MCF 10A (cell line): ENCODE results near the gene TIFAB. TPM values are rescaled to one million over a fixed set of nuclear protein-coding genes. Genes with fewer than 3 reads are reported as not detected.

Experiments
- BruUV-seq: library from RNA; stranded (reverse); fragments of 400-500 nt; replicated peaks from 2 replicates; lab custom pipeline; 2021; lab: Mats Ljungman, UMichigan
- CTCF ChIA-PET: fragments of 300-600 bp; sonication (Branson Sonifier 250); formaldehyde crosslinking; extraction: SDS; loops from one replicate; lab custom pipeline; 2021; ENCODE audit warnings: antibody characterized with exemption, inconsistent platforms; lab: Yijun Ruan, JAX
- POLR2A ChIA-PET: fragments of 300-600, 350-650 bp; sonication (Branson Sonifier 250); formaldehyde crosslinking; extraction: SDS; loops from one replicate; lab custom pipeline; 2020; ENCODE audit warnings: antibody characterized with exemption, inconsistent platforms; lab: Yijun Ruan, JAX
- DNase-seq: peaks from one replicate; pipeline ENCODE4 v3.0.0-alpha.2; 2018; ENCODE audit not compliant: unreplicated experiment
- H3K27ac Mint-ChIP-seq: one replicate; pipeline ENCODE4 v1.8.0; 2022; ENCODE audit warnings: mild to moderate bottlenecking, low read depth, mixed read lengths; ENCODE audit not compliant: unreplicated experiment
- H3K27me3 Mint-ChIP-seq: one replicate; pipeline ENCODE4 v1.8.0; 2022; ENCODE audit warnings: mixed read lengths; ENCODE audit not compliant: insufficient read depth, unreplicated experiment
- H3K36me3 Mint-ChIP-seq: one replicate; pipeline ENCODE4 v1.8.0; 2022; ENCODE audit warnings: mild to moderate bottlenecking, moderate library complexity, mixed read lengths; ENCODE audit not compliant: insufficient read depth, unreplicated experiment
- H3K4me1 Mint-ChIP-seq: one replicate; pipeline ENCODE4 v1.8.0; 2022; ENCODE audit warnings: mixed read lengths; ENCODE audit not compliant: insufficient read depth, unreplicated experiment
- H3K4me3 Mint-ChIP-seq: one replicate; pipeline ENCODE4 v1.8.0; 2022; ENCODE audit warnings: mild to moderate bottlenecking, moderate library complexity, mixed read lengths; ENCODE audit not compliant: unreplicated experiment
- H3K9me3 Mint-ChIP-seq: one replicate; pipeline ENCODE4 v1.8.0; 2022; ENCODE audit warnings: mixed read lengths; ENCODE audit not compliant: unreplicated experiment
- intact Hi-C: fragments of 100-400 bp; cut with micrococcal nuclease; formaldehyde crosslinking; loops from 2 replicates; pipeline ENCODE4 v1.14.1; 2022
- total RNA-seq: library from RNA; stranded (reverse); gene quantifications from 2 replicates; pipeline ENCODE4 v1.2.3, GENCODE V29; 2022
- TF ChIP-seq, protein P1 (sequence below): fragments of 200-600 bp; IDR thresholded peaks from one replicate; pipeline ENCODE4 v1.8.0; 2022; ENCODE audit warnings: antibody characterized with exemption, mild to moderate bottlenecking; ENCODE audit not compliant: unreplicated experiment

Gene TIFAB
- total RNA-seq, 1 experiment from 2014 or later: not detected

DNA sequence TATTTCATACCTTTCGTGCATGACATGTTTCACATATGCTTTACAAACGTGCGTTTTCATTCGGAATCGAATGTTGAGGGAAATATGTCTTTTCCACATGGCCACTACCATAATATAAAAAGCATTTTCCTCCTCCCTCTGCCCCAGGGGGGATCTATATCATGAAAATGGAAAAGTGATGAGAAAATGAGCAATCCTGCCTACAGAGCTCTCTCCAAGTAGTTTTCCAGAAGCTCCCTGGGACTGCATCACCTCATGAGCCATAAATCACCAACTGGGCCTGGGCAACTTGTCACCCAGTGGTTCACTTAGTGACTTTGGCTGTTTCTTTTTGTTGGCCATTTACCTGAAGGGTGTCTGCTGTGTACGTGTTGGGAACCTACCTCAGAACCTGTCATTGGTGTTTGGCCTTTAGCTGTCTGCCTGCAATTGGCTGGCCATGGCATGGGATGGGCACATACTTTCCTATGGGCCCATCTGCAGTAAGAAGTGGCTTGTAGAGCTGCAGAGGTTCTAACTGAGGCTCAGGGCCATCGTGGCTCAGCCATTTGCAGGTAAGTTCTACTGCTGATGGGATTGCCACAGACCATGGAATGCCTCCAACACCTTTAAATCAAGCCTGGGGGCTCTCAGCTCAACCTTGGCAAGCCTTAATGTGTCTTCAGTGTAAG lies 9.5 kb upstream of the TIFAB start:
- no peak overlapping the region for H3K27ac Mint-ChIP-seq
- TF ChIP-seq, protein P1, sequence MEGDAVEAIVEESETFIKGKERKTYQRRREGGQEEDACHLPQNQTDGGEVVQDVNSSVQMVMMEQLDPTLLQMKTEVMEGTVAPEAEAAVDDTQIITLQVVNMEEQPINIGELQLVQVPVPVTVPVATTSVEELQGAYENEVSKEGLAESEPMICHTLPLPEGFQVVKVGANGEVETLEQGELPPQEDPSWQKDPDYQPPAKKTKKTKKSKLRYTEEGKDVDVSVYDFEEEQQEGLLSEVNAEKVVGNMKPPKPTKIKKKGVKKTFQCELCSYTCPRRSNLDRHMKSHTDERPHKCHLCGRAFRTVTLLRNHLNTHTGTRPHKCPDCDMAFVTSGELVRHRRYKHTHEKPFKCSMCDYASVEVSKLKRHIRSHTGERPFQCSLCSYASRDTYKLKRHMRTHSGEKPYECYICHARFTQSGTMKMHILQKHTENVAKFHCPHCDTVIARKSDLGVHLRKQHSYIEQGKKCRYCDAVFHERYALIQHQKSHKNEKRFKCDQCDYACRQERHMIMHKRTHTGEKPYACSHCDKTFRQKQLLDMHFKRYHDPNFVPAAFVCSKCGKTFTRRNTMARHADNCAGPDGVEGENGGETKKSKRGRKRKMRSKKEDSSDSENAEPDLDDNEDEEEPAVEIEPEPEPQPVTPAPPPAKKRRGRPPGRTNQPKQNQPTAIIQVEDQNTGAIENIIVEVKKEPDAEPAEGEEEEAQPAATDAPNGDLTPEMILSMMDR: no peak
- no peak overlapping the region for H3K4me3 Mint-ChIP-seq
- ChIA-PET CTCF (interaction anchor here (0.5 to 29.6 kb wide), 32 partner anchors 9 to 750 kb away, joined by 3 to 2166 read pairs (median 4); partner anchors contain the start of genes DCANP1 and TIFAB), POLR2A (interaction anchor here (0.5 to 8.0 kb wide), 6 partner anchors 15 to 203 kb away, joined by 3 to 88 read pairs (median 3); partner anchors contain the start of gene DCANP1)
- H3K4me1 Mint-ChIP-seq: peaks cover 16% of the 10 kb centered on the region
- DNase-seq: no peak
- intact Hi-C loops: loop anchor here (1.0 kb wide), 3 partner anchors 90 to 369 kb away; no protein-coding TSS in a partner anchor
- H3K36me3 Mint-ChIP-seq: no peaks in the 10 kb centered on the region
- no peaks in the 10 kb centered on the region for H3K9me3 Mint-ChIP-seq
- H3K27me3 Mint-ChIP-seq: peaks cover 19% of the 10 kb centered on the region
- no TSS peak for BruUV-seq

DNA sequence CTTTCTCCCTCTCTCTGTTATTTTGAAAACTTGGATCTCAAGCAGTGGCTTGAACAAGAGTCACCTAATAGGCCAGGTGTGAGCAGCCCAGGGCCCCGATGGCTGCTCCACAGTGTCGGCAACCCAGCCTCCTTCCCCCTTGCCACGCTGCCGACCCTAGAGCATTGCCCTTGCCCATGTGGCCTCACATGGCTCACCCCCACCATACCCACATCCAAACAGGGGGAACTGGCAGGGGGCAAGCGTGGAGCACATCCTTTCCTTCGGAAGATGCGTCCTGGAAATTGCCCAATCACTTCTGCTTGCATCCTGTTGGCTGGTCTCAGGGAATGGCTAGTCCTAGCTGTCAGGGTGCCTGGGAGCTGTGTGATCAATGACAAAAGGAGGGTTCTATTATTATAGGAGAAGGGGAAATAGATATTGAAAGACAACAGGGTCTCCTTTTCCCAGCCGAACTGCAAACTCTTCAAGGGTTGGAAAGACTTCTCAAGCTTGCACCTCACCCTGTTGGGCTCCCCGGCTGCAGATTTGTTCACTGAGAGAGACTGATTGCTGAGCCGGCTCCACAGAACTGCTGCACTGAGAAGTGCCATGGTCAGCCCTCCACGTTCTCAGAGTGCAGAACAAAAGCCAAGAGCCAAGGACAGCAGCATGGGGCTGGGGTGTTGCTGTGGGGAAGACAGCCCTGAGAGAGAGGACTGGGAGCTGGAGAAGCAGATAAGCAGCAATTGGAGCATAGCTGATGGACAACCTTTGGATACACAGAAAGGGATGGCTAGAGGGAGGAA lies 8.3 kb upstream of the TIFAB start:
- no peak for DNase-seq
- Mint-ChIP-seq H3K9me3 (no peaks in the 10 kb centered on the region), H3K4me3 (no peak overlapping the region), H3K27me3 (peaks cover 17% of the 10 kb centered on the region), H3K36me3 (no peaks in the 10 kb centered on the region), H3K27ac (no peak overlapping the region), H3K4me1 (peaks cover 21% of the 10 kb centered on the region)
- POLR2A ChIA-PET: interaction anchor here (0.6 to 8.0 kb wide), 4 partner anchors 15 to 204 kb away, joined by 3 to 88 read pairs (median 4); no protein-coding TSS in a partner anchor
- CTCF ChIA-PET: interaction anchor here (0.6 to 29.6 kb wide), 20 partner anchors 12 to 643 kb away, joined by 3 to 2166 read pairs (median 4); partner anchors contain the start of gene DCANP1
- TF ChIP-seq, protein P1: no peak
- BruUV-seq: no TSS peak
- intact Hi-C loops: no loop called here

DNA sequence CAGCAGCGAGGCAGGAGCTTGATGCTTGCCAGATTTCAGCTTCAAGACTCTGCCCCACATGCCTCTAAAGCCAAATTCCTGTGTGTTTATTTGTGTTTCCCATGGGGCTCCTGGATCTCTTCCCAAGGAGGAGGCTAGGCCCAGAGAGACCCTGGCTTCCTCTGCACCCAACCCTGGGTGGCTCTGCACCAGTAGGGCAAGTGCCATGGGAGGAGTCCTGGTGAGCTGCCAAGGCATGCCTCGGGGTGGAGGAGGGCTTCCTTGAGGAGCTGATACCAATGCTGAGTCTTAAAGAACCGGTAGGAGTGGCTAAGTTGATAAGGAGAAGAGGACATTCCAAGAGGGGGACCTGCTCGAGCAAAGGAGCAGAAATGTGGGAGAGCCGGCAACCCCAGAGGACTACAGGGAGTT lies 6.8 kb upstream of the TIFAB start:
- peaks cover 21% of the 10 kb centered on the region for H3K4me1 Mint-ChIP-seq
- ChIA-PET CTCF (interaction anchor here (0.5 to 29.6 kb wide), 22 partner anchors 8 to 1992 kb away, joined by 3 to 2166 read pairs (median 4); partner anchors contain the start of genes DCANP1 and SLC25A48), POLR2A (interaction anchor here (1.6 kb wide), 1 partner anchor 92 kb away, joined by 4 read pairs; no protein-coding TSS in a partner anchor)
- no peaks in the 10 kb centered on the region for H3K36me3 Mint-ChIP-seq
- TF ChIP-seq, protein P1: no peak
- no peak overlapping the region for H3K27ac Mint-ChIP-seq
- BruUV-seq: no TSS peak
- no peaks in the 10 kb centered on the region for H3K9me3 Mint-ChIP-seq
- DNase-seq: peak; percentile 80
- no peak overlapping the region for H3K4me3 Mint-ChIP-seq
- H3K27me3 Mint-ChIP-seq: peaks cover 7% of the 10 kb centered on the region
- intact Hi-C loops: no loop called here
